Mucosa of rectum (tissue), 2 donors: Measurements from ENCODE around the gene TRMT112.

Source experiments
- H3K27ac ChIP-seq, 2 donors: one replicate each; pipeline ENCODE4 v1.7.0; 2013; ENCODE audit warnings: inconsistent platforms in 2 of 2, low read depth in 2 of 2, low read length in 2 of 2
- H3K27me3 ChIP-seq, 2 donors: one replicate each; pipeline ENCODE4 v1.7.0; 2013; ENCODE audit warnings: low read length in 2 of 2; ENCODE audit not compliant: control insufficient read depth in 2 of 2, insufficient read depth in 2 of 2
- H3K36me3 ChIP-seq, 2 donors: one replicate each; pipeline ENCODE4 v1.7.0; 2013; ENCODE audit warnings: low read length in 2 of 2; ENCODE audit not compliant: control insufficient read depth in 2 of 2, insufficient read depth in 2 of 2
- H3K4me1 ChIP-seq, 2 donors: one replicate each; pipeline ENCODE4 v1.7.0; 2013; ENCODE audit warnings: low read length in 2 of 2, mild to moderate bottlenecking in 1 of 2; ENCODE audit not compliant: control insufficient read depth in 2 of 2, insufficient read depth in 2 of 2
- H3K4me3 ChIP-seq, 2 donors: one replicate each; pipeline ENCODE4 v1.7.0; 2013; ENCODE audit warnings: low read length in 2 of 2
- H3K9ac ChIP-seq, 2 donors: one replicate each; pipeline ENCODE4 v1.7.0; 2013; ENCODE audit warnings: low read length in 2 of 2, low read depth in 1 of 2, mild to moderate bottlenecking in 1 of 2
- H3K9me3 ChIP-seq, 2 donors: one replicate each; pipeline ENCODE4 v1.7.0; 2013; ENCODE audit warnings: low read length in 2 of 2; ENCODE audit not compliant: control insufficient read depth in 2 of 2
- donor health status: healthy.
- donor health status: Normal muscosa, but diverticular disease.

TRMT112 gene

GRCh38 chr11:64317325-64317960, at the start of gene TRMT112:
Gene TRMT112 (minus strand): TSS chr11:64317559. CDS start chr11:64317526, 33 bp downstream.
- Histone ChIP-seq H3K27me3 (no peaks in the 10 kb centered on the region), H3K9me3 (no peaks in the 10 kb centered on the region), H3K4me1 (peaks cover 34 to 49% of the 10 kb centered on the region in 2 donors), H3K27ac (peak within 1 kb of the TSS; percentile 98 to 100), H3K4me3 (peak within 1 kb of the TSS; percentile 78 to 96), H3K36me3 (peaks cover 36 to 37% of the 10 kb centered on the region in 2 donors), H3K9ac (peak within 1 kb of the TSS; percentile 88 to 99)

DNA sequence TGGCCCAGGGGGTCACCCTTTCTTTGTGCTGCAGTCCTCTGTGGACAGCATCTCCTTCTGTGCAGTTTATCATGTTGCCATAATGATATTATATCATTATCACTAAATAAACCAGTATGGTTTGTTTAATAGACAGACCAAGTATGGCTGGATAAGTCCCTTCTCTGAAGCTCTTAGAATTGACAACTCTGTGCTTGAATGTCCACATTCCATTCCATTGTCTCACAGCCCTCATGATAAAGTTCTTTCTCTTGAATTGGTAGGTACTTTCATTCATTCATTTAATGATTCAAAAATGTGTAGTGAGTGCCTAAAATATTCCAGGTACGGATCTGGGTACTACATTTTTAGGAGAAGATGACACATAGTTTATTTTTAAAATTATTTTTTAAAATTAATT, 49.4 kb upstream of the TRMT112 start:
- no peak overlapping the region for H3K9ac ChIP-seq
- no peaks in the 10 kb centered on the region for H3K9me3 ChIP-seq
- H3K36me3 ChIP-seq = peaks cover 27 to 40% of the 10 kb centered on the region in 2 donors
- H3K27ac ChIP-seq = no peak overlapping the region
- no peak overlapping the region for H3K4me3 ChIP-seq
- no peaks in the 10 kb centered on the region for H3K4me1 ChIP-seq
- H3K27me3 ChIP-seq = no peaks in the 10 kb centered on the region

GRCh38 chr11:64364911-64365310, 47.6 kb upstream of the TRMT112 start:
- Histone ChIP-seq H3K9ac (no peak overlapping the region), H3K27me3 (no peaks in the 10 kb centered on the region), H3K36me3 (peaks cover 32 to 45% of the 10 kb centered on the region in 2 donors), H3K4me3 (no peak overlapping the region), H3K4me1 (peaks cover 6 to 7% of the 10 kb centered on the region in 2 donors), H3K27ac (no peak overlapping the region), H3K9me3 (no peaks in the 10 kb centered on the region)

GRCh38 chr11:64364435-64364834, 47.1 kb upstream of the TRMT112 start:
- Histone ChIP-seq H3K36me3 (peaks cover 27 to 41% of the 10 kb centered on the region in 2 donors), H3K4me1 (peaks cover 10% of the 10 kb centered on the region in 2 donors), H3K9ac (no peak overlapping the region), H3K4me3 (no peak overlapping the region), H3K9me3 (no peaks in the 10 kb centered on the region), H3K27ac (no peak overlapping the region), H3K27me3 (no peaks in the 10 kb centered on the region)

DNA sequence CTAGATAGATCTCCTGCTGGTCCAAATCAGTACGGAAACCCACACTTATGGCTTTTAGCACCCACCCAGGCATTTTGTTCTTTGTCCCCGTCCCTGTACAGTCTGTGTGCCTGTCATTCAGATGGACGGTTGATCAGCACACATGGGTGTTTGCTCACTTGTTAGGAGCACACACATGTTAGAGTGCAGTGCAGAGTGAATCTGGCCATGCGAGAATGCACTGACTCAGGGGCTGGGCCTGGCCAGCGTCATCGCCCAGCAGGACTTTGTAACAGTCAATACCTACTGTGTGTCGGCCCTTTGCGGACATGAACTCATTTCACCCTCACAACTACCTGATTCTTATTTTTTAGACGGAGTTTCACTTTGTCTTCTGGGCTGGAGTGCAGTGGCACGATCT, 45.0 kb upstream of the TRMT112 start:
- H3K27ac ChIP-seq = no peak overlapping the region
- no peak overlapping the region for H3K9ac ChIP-seq
- peaks cover 22 to 24% of the 10 kb centered on the region in 2 donors for H3K4me1 ChIP-seq
- no peaks in the 10 kb centered on the region for H3K9me3 ChIP-seq
- H3K27me3 ChIP-seq = no peaks in the 10 kb centered on the region
- peaks cover 25 to 39% of the 10 kb centered on the region in 2 donors for H3K36me3 ChIP-seq
- no peak overlapping the region for H3K4me3 ChIP-seq

- H3K36me3 ChIP-seq = peaks cover 25 to 37% of the 10 kb centered on the region in 2 donors
- H3K9me3 ChIP-seq = no peaks in the 10 kb centered on the region
- H3K4me3 ChIP-seq = no peak overlapping the region
- H3K27ac ChIP-seq = no peak overlapping the region
- H3K4me1 ChIP-seq = peaks cover 22 to 24% of the 10 kb centered on the region in 2 donors
- no peaks in the 10 kb centered on the region for H3K27me3 ChIP-seq
- no peak overlapping the region for H3K9ac ChIP-seq
These were observed 44.3 kb upstream of the TRMT112 start for GRCh38 chr11:64361659-64362058.

DNA sequence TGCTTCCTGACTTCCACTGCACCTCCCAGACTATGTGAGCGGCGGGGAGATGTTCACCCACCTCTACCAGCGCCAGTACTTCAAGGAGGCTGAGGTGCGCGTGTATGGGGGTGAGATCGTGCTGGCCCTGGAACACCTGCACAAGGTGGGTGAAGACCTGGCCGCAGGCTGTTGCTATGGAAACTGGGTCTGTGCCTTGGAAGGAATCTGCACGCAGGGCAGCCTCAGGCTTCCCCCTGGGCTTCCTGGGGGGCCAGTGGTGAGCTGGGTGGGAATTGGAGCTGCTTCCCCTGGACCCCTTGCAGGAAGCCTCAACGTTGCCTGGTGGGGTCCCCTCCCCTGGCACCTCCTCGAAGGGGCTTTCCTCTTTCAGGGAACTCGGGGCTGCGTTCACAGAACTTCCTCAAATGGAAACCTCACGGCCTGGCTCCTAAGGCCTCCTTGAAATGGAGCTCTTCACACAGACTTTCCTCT, 43.1 kb upstream of the TRMT112 start:
- Histone ChIP-seq H3K27me3 (no peaks in the 10 kb centered on the region), H3K9me3 (no peaks in the 10 kb centered on the region), H3K36me3 (peaks cover 20 to 31% of the 10 kb centered on the region in 2 donors), H3K9ac (no peak overlapping the region), H3K4me1 (peaks cover 24 to 25% of the 10 kb centered on the region in 2 donors), H3K4me3 (peak overlapping the region; percentile 90 to 92), H3K27ac (no peak overlapping the region)

DNA sequence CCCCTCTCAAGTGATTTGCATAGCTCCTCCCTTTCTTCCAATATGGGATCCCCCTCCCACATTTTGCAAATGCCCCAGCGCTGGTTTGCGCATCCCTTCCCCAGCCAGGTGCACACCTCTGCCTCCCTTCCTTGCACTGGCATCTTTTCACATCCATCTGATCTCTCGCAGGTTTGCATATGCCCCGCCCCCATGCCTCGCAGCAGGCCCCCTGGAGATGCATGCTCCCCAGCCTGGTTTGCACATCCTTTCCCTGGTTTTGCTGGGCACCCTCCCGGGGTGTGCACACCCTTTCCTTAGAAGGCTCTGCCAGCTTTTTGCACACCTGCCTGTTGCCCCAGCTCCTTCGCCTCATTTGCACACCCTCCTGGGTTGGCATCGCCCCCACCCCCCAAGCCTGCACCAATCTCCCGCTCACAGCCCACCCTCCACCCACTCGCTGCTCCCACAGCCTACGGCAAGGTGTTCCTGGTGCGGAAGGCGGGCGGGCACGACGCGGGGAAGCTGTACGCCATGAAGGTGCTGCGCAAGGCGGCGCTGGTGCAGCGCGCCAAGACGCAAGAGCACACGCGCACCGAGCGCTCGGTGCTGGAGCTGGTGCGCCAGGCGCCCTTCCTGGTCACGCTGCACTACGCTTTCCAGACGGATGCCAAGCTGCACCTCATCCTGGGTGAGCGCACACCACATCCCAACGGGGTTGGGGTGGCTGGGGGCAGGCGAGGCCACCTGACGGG, 42.5 kb upstream of the TRMT112 start:
- H3K4me1 ChIP-seq = peaks cover 24 to 31% of the 10 kb centered on the region in 2 donors
- peak overlapping the region; percentile 88 for H3K9ac ChIP-seq
- H3K27ac ChIP-seq = no peak overlapping the region
- peak overlapping the region; percentile 90 to 92 for H3K4me3 ChIP-seq
- no peaks in the 10 kb centered on the region for H3K9me3 ChIP-seq
- peaks cover 18 to 26% of the 10 kb centered on the region in 2 donors for H3K36me3 ChIP-seq
- no peaks in the 10 kb centered on the region for H3K27me3 ChIP-seq

- peaks cover 24 to 31% of the 10 kb centered on the region in 2 donors for H3K4me1 ChIP-seq
- peak within 1 kb of the TSS; percentile 90 to 92 for H3K4me3 ChIP-seq
- no peaks in the 10 kb centered on the region for H3K27me3 ChIP-seq
- no peaks in the 10 kb centered on the region for H3K9me3 ChIP-seq
- peak within 1 kb of the TSS; percentile 79 to 82 for H3K27ac ChIP-seq
- H3K36me3 ChIP-seq = peaks cover 18 to 26% of the 10 kb centered on the region in 2 donors
- peak within 1 kb of the TSS; percentile 88 for H3K9ac ChIP-seq
These were observed 41.8 kb upstream of the TRMT112 start, which contains the start of gene RPS6KA4 for GRCh38 chr11:64358907-64359711. Gene RPS6KA4 (plus strand): TSS chr11:64359162. CDS start chr11:64359236, 74 bp downstream.
